Uterine smooth muscle cell (primary cell): ENCODE data around the gene CBFA2T2. TPM values are rescaled to one million over a fixed set of nuclear protein-coding genes. Genes with fewer than 3 reads are reported as not detected.

Experiments used
- total RNA-seq: library from RNA; depleted of rRNA; stranded (reverse); fragments of >200 nt; gene quantifications from 2 replicates; pipeline ENCODE4 v1.2.3, GENCODE V29; 2014

CBFA2T2 gene
- total RNA-seq = 4.3 and 6.5 TPM in 2 replicates

DNA sequence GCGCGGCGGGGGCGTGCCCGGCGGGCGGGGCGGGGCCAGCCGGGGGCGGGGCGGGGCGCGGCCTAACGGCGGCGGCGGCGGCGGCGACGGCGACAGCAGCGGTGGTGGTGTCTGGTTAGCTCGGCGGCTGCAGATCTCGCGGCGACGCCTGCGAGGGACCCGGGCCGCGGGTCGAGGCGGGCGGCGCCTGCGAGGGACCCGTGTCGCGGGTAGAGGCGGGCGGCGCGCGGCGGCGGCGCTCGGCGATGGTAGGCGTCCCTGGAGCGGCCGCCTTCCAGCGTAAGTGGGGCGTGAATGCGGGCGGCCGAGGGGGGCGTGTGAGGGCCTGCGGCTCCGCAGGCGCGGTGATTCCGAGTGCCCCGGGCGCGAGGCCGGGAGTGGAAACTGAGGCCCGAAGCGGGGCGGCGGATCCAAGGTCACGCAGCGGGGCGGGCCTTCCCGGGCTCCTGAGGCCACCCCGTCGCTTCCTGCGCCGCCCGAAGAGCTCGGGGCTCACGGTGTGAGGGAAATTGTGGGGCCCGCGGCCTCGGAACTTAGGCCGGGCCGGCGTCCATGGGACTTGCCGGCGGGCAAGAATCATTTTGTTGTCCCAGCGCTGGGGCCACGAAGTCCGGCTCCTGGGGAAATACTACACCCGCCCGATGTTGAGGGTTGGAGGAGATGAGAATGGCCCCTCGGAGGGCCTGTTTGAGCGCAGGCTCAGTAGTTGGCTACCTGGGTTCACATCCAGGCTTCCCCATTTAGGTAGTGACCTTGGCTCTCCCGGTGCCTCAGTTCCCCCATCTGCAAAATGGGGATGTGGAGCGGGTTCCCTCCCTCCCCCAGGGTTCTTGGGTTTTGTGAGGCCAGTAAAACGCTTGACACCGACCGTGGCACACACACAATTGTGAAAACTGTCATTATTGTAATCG lies at the start of gene CBFA2T2:
TSS of gene CBFA2T2 (plus strand) at position 74 of the 911 bp plus-strand sequence. CDS start at position 246, 172 bp downstream.

DNA sequence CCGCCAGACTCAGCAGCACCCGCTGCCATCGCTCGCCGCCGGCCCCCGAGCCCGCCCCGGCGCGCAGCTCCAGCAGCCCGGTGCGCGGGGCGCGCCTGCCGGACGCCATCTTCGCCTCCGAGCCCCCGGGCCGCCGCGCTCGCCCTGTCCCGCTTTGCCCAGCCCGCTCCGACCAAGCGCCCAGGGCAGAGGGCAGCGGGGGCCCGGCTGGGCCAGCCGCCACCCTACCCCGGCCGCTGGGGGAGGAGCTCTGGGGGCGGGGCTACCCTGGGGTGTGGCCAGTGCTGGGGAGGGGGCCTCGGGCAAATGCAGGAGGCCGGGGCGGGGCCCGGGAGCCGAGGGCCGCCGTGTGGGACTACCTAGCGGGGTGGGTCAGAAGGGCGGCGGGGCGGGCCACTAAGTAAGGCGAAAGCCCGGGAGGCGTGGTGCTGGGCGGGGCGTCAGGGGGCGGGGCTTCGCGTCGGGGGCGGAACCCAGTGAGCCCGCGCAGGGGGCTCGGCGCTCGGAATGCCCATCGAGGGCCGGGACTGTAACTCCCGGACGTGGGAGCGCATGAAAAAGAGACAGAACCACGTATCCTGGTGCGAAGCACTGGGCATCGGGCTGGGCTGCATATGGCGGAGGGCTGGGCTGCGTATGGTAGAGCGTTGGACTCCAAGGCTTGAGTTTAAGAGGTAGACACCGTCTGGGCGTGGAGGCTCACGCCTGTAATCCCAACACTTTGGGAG lies 46.2 kb upstream of the CBFA2T2 start, which contains the start of gene SNTA1:
TSS of gene SNTA1 (minus strand) at position 252 of the 728 bp plus-strand sequence. CDS start at position 109, 143 bp downstream.

DNA sequence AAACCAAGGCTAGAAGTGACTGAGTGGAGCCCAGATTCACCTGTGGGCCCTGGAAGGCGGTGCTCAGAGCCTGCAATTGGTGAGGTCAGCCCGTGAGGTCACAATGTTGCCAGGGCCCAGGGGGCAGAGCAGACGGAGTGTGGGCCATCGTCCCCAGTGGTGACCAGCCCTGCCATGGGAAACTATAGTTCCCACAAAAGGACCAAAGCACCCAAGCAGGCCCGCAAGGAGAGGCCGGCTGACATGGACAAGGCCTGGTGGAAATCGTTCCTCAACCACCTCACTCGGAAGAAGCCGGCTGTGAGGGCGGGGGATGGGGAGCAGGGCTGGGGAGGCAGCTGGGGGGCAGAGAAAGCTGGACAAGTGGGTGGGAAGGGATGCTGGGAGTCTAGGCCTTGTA lies 172.3 kb downstream of the CBFA2T2 start, which contains the start of gene C20orf144:
TSS of gene C20orf144 (plus strand) at position 156 of the 400 bp plus-strand sequence. CDS start at position 175, 19 bp downstream.

DNA sequence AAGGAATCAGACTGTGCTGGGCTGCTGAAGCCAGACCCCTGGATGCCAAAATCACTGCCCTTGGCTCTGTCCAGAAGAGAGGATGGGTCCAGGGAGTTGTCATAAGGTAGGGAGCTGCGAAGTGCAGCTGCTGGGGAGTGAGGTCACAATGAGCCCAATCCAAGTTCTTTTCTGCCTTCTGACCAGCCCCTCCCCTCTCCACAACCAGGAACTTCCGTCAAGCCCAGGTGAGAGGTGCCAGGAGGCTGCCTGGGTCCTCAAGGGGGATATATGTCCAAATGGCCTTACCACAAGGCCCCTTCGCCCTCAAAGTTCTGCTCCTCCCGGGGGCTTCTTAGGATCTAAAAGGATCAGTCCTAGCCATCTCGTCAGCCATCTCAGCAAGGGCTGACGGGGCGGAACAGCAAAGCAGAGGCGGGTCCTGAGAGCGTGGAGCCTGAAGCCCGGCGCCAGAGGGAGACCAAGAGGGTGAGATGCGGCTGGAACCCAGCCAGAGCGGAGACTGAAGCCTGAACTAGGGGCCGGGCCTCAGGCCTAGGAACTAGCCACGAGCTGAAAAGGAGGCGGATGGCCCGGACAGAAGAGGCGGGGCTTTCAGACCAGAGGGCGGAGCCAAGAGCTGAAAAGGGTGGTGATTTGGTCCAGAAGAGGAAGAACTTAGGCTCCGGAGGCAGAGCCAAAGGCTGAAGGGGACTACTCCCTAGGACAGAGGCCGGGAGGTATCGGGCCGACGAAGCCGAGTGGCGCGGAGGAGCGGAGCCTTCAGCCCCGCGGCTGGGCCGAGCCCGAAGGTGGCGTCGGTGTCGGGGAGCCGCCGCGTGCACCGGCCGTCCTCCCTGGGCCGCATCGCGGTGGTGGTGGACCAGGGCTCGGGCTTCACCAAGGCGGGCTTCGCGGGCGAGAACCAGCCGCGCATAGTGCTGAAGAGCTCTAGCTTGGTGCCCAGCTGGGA lies 176.7 kb downstream of the CBFA2T2 start, which contains the start of gene ACTL10:
TSS of gene ACTL10 (plus strand) at position 651 of the 952 bp plus-strand sequence. CDS start 555 bp downstream, outside the sequence.

DNA sequence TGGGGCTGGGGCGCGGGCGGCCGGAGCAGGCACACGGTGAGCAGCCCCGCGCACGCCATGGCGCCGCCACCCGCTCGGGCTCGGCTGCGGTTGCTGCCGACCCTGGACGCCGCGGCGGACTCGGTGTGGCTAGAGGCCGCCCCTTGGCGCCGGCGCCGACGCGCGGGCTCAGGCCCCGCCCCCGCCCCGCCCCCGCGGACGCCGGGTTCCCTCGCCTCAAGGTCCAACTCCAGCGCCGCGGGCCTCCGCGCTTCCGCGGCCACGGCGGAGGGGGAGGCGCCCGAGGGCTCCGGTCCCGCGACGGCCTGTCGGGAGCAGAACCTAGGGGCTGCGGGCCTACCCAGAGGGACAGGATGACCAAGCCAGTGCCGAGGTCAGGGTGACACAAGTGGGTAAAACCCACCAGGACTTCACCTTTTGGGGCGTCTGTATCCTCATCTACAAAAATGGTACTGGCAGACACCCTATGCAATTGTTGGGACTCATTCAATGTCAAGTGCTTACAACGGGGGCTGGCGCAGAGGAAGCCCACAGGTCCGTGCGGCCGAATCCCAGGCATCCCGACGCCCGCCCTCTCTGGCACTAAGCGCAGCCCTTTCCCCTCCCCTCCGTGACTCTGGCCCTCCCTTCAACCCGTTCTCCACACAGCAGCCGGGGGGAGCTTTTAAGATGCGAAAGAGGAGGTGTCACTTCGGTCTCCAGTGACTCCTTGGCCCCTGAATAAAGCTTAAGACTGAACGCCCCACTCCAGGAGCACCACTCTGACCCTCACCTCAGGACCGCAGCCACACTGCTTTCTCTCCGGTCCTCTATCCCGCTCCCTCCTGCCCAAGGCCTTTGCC lies 184.6 kb downstream of the CBFA2T2 start, which contains the start of gene NECAB3:
TSS of gene NECAB3 (minus strand) at position 135 of the 842 bp plus-strand sequence. CDS start at position 59, 76 bp downstream.

DNA sequence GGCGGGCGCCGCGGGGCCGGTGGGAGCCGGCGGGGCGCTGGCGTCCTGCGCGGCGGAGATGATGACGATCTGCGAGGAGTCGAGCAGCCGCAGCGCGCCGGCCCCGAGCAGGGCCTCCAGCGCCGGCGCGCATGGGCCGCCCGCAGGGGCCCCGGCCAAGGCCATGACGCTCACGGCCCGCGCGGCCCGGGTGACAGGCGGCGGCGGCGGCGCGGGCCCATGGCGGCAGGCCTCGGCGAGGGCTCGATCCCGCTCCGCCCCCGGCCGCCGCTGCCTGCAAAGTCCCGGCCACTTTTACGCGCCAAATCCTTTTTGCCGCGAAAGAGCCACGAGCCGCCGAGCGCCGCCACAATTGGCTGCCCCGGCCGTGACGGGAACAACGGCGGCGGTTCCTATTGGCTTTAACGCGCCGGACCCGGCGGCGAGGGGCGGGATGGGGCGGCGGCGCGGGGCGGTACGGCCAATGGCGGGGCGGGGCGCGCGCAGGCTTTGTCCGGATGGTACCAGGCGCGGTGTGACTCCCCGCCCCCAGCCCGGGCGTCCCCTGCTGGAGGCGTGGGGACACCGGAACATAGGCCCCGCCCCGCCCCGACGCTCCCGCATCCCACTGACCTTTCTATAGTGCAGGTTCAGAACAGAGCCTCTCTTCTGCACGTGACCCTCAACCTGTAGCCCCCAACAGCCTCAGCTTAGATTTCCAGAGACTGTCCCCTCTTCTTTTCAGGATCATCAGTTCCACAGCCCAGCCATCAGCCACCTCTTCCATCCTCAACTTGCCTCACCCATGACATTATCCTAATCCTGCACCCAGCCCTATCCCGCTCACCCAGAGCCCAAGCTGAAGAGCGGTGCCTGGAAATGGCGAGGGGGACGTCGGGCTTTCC lies 196.4 kb downstream of the CBFA2T2 start, which contains the start of gene E2F1:
TSS of gene E2F1 (minus strand) at position 286 of the 884 bp plus-strand sequence. CDS start at position 165, 121 bp downstream.

Other genes with a start within 250 kb of the CBFA2T2 start
- gene BPIFB1, start 206.9 kb upstream of the CBFA2T2 start, total RNA-seq = not detected in 2 replicates
- 20.5 and 36.1 TPM in 2 replicates for gene CDK5RAP1, start 88.6 kb upstream of the CBFA2T2 start, total RNA-seq
- gene SNTA1, start 46.3 kb upstream of the CBFA2T2 start, total RNA-seq = 15.7 and 20.7 TPM in 2 replicates
- gene C20orf144, start 172.2 kb downstream of the CBFA2T2 start, total RNA-seq = under 0.01 and 0.11 TPM in 2 replicates
- 2.1 and 2.7 TPM in 2 replicates for gene ACTL10, start 176.8 kb downstream of the CBFA2T2 start, total RNA-seq
- 27.7 and 29.9 TPM in 2 replicates for gene NECAB3, start 184.3 kb downstream of the CBFA2T2 start, total RNA-seq
- gene E2F1, start 196.3 kb downstream of the CBFA2T2 start, total RNA-seq = 10.4 and 24.3 TPM in 2 replicates
- 5.1 and 6.5 TPM in 2 replicates for gene PXMP4, start 230.2 kb downstream of the CBFA2T2 start, total RNA-seq
- gene ZNF341, start 241.9 kb downstream of the CBFA2T2 start, total RNA-seq = 1.00 and 1.2 TPM in 2 replicates